CD4-positive, alpha-beta memory T cell (primary cell): ENCODE data around the gene WDR83. TPM values are rescaled to one million over a fixed set of nuclear protein-coding genes. Genes with fewer than 3 reads are reported as not detected.
A peak's percentile ranks its signal among the peaks of the same experiment; 100 is the strongest.
"Not testable (repeated sequence)": the region's sequence is repeated elsewhere in the genome, so short reads cannot be mapped to it uniquely, and the experiment has no call there.

Experiments used
- CTCF ChIA-PET: fragments of 350-600 bp; sonication (Branson Sonifier 250); formaldehyde crosslinking; loops from one replicate; lab custom pipeline; 2021; ENCODE audit warnings: inconsistent platforms; ENCODE audit not compliant: partially characterized antibody; lab: Charles Lee
- POLR2A ChIA-PET: fragments of 350-600 bp; sonication (Branson Sonifier 250); formaldehyde crosslinking; loops from one replicate; lab custom pipeline; 2021; ENCODE audit not compliant: partially characterized antibody; lab: Charles Lee
- DNase-seq, 5 donors: peaks; one replicate each; pipeline versions ENCODE4 v3.0.0 to v3.0.0-alpha.2; 2020 to 2022; ENCODE audit warnings: mixed read lengths in 1 of 5
- H3K27ac ChIP-seq: one replicate; pipeline ENCODE4 v1.7.0; 2013; ENCODE audit warnings: low read depth, low read length
- H3K27me3 ChIP-seq: 2 replicates; pipeline ENCODE4 v1.7.0; 2013; ENCODE audit warnings: mild to moderate bottlenecking, low read length, moderate library complexity; ENCODE audit not compliant: insufficient read depth
- H3K36me3 ChIP-seq: 2 replicates; pipeline ENCODE4 v1.7.0; 2013; ENCODE audit warnings: mild to moderate bottlenecking, low read length, moderate library complexity; ENCODE audit not compliant: insufficient read depth
- H3K4me1 ChIP-seq: 2 replicates; pipeline ENCODE4 v1.7.0; 2013; ENCODE audit warnings: mild to moderate bottlenecking, low read length, moderate library complexity; ENCODE audit not compliant: insufficient read depth
- H3K4me3 ChIP-seq, 2 donors: one replicate each; pipeline ENCODE4 v1.7.0; 2013; ENCODE audit warnings: low read length in 2 of 2, mild to moderate bottlenecking in 1 of 2
- H3K9me3 ChIP-seq, 2 donors: one replicate each; pipeline ENCODE4 v1.7.0; 2013; ENCODE audit warnings: low read length in 2 of 2, control low read depth in 1 of 2; ENCODE audit not compliant: control insufficient read depth in 1 of 2
- H3K27ac Mint-ChIP-seq, 7 donors: one replicate each; pipeline ENCODE4 v1.8.0; 2020 to 2021; ENCODE audit warnings: mixed read lengths in 7 of 7, mild to moderate bottlenecking in 6 of 7, inconsistent platforms in 3 of 7, moderate library complexity in 3 of 7
- H3K27me3 Mint-ChIP-seq, 2 donors: one replicate each; pipeline ENCODE4 v1.8.0; 2020 to 2021; ENCODE audit warnings: mixed read lengths in 2 of 2
- H3K36me3 Mint-ChIP-seq, 2 donors: one replicate each; pipeline ENCODE4 v1.8.0; 2020 to 2021; ENCODE audit warnings: mixed read lengths in 2 of 2, inconsistent platforms in 1 of 2, mild to moderate bottlenecking in 1 of 2
- H3K4me1 Mint-ChIP-seq, 4 donors: one replicate each; pipeline ENCODE4 v1.8.0; 2020 to 2021; ENCODE audit warnings: mixed read lengths in 4 of 4, mild to moderate bottlenecking in 1 of 4
- H3K4me3 Mint-ChIP-seq, 8 donors: one replicate each; pipeline ENCODE4 v1.8.0; 2020 to 2021; ENCODE audit warnings: mixed read lengths in 8 of 8, mild to moderate bottlenecking in 7 of 8, moderate library complexity in 6 of 8, inconsistent platforms in 3 of 8
- H3K9me3 Mint-ChIP-seq, 8 donors: one replicate each; pipeline ENCODE4 v1.8.0; 2020 to 2021; ENCODE audit warnings: mixed read lengths in 8 of 8, mild to moderate bottlenecking in 5 of 8, inconsistent platforms in 3 of 8, moderate library complexity in 1 of 8
- intact Hi-C: fragments of 100-400 bp; cut with micrococcal nuclease; formaldehyde crosslinking; loops from one replicate; pipeline ENCODE4 v1.15.1; 2023
- polyA plus RNA-seq, 2 donors: library from polyadenylated mRNA; unstranded; fragments of 300-500 nt; fragmentation: Illumina TruSeq; gene quantifications; one replicate each; pipeline ENCODE4 v1.2.3, GENCODE V29; 2021
- total RNA-seq, 2 experiments: library from RNA; stranded (reverse); gene quantifications; one replicate each; pipeline ENCODE4 v1.2.3, GENCODE V29; 2021

WDR83 gene
- total RNA-seq = 10 to 100 TPM; 18.3 to 19.3 TPM
- polyA plus RNA-seq = 10 to 100 TPM in 1 of 2 donors, 1 to 10 TPM in 1; 9.8 to 15.7 TPM

DNA sequence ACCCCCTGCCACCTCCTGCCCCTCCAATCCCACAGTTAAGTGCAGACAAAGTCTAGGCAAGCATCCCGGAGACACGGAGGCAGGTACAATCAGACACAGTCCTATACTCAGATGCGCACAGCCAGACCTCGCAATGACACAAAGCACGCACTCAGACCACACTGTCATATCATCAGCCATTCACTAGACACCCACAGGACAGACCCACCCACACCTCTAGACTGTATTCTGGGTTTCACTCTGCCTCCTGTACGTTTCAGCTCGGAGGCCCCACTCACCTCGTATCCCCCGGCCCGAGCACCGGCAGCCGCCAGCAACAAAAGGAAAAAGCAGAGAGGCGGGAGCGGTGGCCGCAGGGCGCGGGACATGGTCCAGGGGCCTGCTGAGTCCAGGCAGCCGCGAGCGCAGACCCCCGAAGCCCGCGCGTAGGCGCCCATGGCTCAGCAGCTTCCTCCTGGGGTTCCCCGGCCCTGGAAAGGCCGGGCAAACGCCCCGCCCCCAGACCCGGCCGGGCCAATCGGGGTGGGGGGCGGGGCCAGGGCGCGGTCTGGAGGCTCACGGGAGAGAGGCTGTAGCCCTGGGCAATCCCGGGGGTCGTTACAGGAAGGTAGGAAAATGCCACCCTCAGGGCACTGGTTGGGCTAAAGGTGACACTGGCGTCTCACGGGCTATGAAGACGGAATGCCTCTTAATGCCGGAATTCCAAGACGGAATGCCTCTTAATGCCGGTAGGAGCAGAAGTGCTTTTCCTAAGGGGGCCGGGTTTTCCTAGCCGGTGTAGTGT is at the start of gene WDR83, which contains the start of gene MAN2B1:
WDR83 (plus strand) TSS at position 543 of the 784 bp plus-strand sequence. CDS start 2,984 bp downstream, outside the sequence.
MAN2B1 (minus strand) TSS at position 478 of the 784 bp plus-strand sequence; CDS start at position 437, 41 bp downstream.
- intact Hi-C loops = loop anchor here (1.0 to 2.0 kb wide), 3 partner anchors 26 to 172 kb away; partner anchors contain the start of genes ZNF490 and ZNF791
- POLR2A ChIA-PET = interaction anchor here (0.5 to 2.5 kb wide), 13 partner anchors 10 to 171 kb away, joined by 3 to 11 read pairs (median 4); partner anchors contain the start of genes DHPS, GET3, JUNB and TRIR
- peak within 1 kb of the TSS; percentile 90 to 99 (median 97) for H3K27ac Mint-ChIP-seq
- Histone ChIP-seq H3K36me3 (peaks cover 26% of the 10 kb centered on the region), H3K4me1 (peaks cover 52% of the 10 kb centered on the region), H3K27ac (peak within 1 kb of the TSS; percentile 98), H3K9me3 (no peaks in the 10 kb centered on the region), H3K4me3 (peak within 1 kb of the TSS; percentile 65 to 91), H3K27me3 (no peaks in the 10 kb centered on the region)
- peak; percentile 73 to 81 (median 78) for DNase-seq
- CTCF ChIA-PET = interaction anchor here (1.0 to 1.5 kb wide), 4 partner anchors 10 to 102 kb away, joined by 3 to 4 read pairs (median 4); partner anchors contain the start of gene DHPS
- H3K36me3 Mint-ChIP-seq = peaks cover 8 to 35% of the 10 kb centered on the region in 2 donors
- no peaks in the 10 kb centered on the region for H3K9me3 Mint-ChIP-seq
- no peaks in the 10 kb centered on the region for H3K27me3 Mint-ChIP-seq
- peak within 1 kb of the TSS; percentile 91 to 99 (median 94) for H3K4me3 Mint-ChIP-seq
- H3K4me1 Mint-ChIP-seq = peaks cover 24 to 70% (median 46%) of the 10 kb centered on the region in 4 donors

- no peak for DNase-seq
- Histone ChIP-seq H3K9me3 (no peaks in the 10 kb centered on the region), H3K27ac (no peak overlapping the region), H3K36me3 (no peaks in the 10 kb centered on the region), H3K27me3 (no peaks in the 10 kb centered on the region), H3K4me1 (peaks cover 62% of the 10 kb centered on the region), H3K4me3 (no peak overlapping the region)
- CTCF ChIA-PET = interaction anchor here (0.6 to 1.4 kb wide), 3 partner anchors 14 to 1781 kb away, joined by 3 read pairs; partner anchors contain the start of gene TMED1
- POLR2A ChIA-PET = no interaction called here
- H3K27me3 Mint-ChIP-seq = no peaks in the 10 kb centered on the region
- H3K27ac Mint-ChIP-seq = no peak overlapping the region
- peaks cover 29 to 58% (median 41%) of the 10 kb centered on the region in 4 donors for H3K4me1 Mint-ChIP-seq
- no peak overlapping the region for H3K4me3 Mint-ChIP-seq
- intact Hi-C loops = no loop called here
- peaks cover 9 to 20% of the 10 kb centered on the region in 2 donors for H3K36me3 Mint-ChIP-seq
- no peaks in the 10 kb centered on the region for H3K9me3 Mint-ChIP-seq
Observed at GRCh38 chr19:12617646-12618045, 49.0 kb upstream of the WDR83 start.

DNA sequence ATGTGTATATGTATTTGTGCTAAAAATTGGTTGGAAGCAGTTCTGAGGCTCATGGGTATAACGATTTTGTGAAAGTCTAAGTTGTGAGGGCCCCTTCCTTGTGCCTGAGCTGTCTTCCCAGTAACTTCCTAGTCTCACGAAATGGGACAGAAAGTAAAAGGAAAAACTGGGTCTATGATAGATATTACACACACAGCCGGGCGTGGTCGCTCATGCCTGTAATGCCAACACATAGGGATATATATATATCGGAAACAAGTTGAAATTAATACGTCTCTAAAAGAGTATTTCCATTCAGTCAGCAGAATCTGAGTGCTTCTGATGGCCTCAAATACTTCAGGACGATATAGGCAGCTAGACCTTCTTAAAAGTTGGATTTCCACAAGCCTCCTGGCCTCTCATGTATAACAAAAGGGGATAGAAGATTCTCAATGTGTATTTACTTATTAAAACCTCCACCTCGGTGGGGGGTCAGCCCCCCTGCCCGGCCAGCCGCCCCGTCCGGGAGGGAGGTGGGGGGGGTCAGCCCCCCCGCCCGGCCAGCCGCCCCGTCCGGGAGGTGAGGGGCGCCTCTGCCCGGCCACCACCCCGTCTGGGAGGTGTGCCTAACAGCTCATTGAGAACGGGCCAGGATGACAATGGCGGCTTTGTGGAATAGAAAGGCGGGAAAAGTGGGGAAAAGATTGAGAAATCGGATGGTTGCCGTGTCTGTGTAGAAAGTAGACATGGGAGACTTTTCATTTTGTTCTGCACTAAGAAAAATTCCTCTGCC is 45.2 kb upstream of the WDR83 start:
- Mint-ChIP-seq H3K36me3 (peaks cover 16 to 19% of the 10 kb centered on the region in 2 donors), H3K4me1 (peaks cover 11 to 25% (median 19%) of the 10 kb centered on the region in 4 donors), H3K27ac (peak overlapping the region in 3 of 7 donors; percentile 22 to 48 (median 27))
- H3K27ac ChIP-seq, H3K9me3 ChIP-seq, POLR2A ChIA-PET, H3K4me3 ChIP-seq, H3K9me3 Mint-ChIP-seq, H3K4me3 Mint-ChIP-seq, H3K27me3 ChIP-seq, H3K27me3 Mint-ChIP-seq, intact Hi-C loops, H3K36me3 ChIP-seq, DNase-seq: not testable (repeated sequence)
- H3K4me1 ChIP-seq = peaks cover 25% of the 10 kb centered on the region
- CTCF ChIA-PET = interaction anchor here (1.2 kb wide), 1 partner anchor 18 kb away, joined by 5 read pairs; no protein-coding TSS in a partner anchor

- Mint-ChIP-seq H3K4me3 (no peak overlapping the region), H3K27ac (peak overlapping the region in 2 of 7 donors; percentile 23 to 48), H3K27me3 (no peaks in the 10 kb centered on the region), H3K36me3 (peaks cover 29 to 36% of the 10 kb centered on the region in 2 donors), H3K4me1 (peaks cover 9 to 16% (median 15%) of the 10 kb centered on the region in 4 donors), H3K9me3 (peaks cover 0 to 9% (median 3%) of the 10 kb centered on the region in 8 donors)
- Histone ChIP-seq H3K36me3 (peaks cover 18% of the 10 kb centered on the region), H3K4me1 (peaks cover 12% of the 10 kb centered on the region), H3K27me3 (no peaks in the 10 kb centered on the region), H3K27ac (no peak overlapping the region), H3K9me3 (peaks cover 3 to 4% of the 10 kb centered on the region in 2 donors), H3K4me3 (no peak overlapping the region)
- ChIA-PET CTCF (interaction anchor here (1.2 kb wide), 1 partner anchor 16 kb away, joined by 7 read pairs; no protein-coding TSS in a partner anchor), POLR2A (interaction anchor here (1.1 kb wide), 1 partner anchor 9 kb away, joined by 3 read pairs; no protein-coding TSS in a partner anchor)
- no peak for DNase-seq
- intact Hi-C loops = no loop called here
Observed at GRCh38 chr19:12623361-12624031, 43.1 kb upstream of the WDR83 start.

- Histone ChIP-seq H3K4me1 (no peaks in the 10 kb centered on the region), H3K9me3 (peaks cover 3 to 4% of the 10 kb centered on the region in 2 donors), H3K27me3 (no peaks in the 10 kb centered on the region), H3K36me3 (peaks cover 28% of the 10 kb centered on the region), H3K4me3 (no peak overlapping the region), H3K27ac (no peak overlapping the region)
- intact Hi-C loops = no loop called here
- Mint-ChIP-seq H3K27me3 (no peaks in the 10 kb centered on the region), H3K4me3 (no peak overlapping the region), H3K36me3 (peaks cover 42 to 49% of the 10 kb centered on the region in 2 donors), H3K4me1 (peaks cover 0 to 7% (median under 1%) of the 10 kb centered on the region in 4 donors), H3K9me3 (peaks cover 0 to 12% (median 4%) of the 10 kb centered on the region in 8 donors), H3K27ac (peak overlapping the region in 1 of 7 donors; percentile 75)
- POLR2A ChIA-PET = interaction anchor here (1.2 kb wide), 1 partner anchor 69 kb away, joined by 3 read pairs; the partner anchor contains the start of gene FBXW9
- no peak for DNase-seq
- CTCF ChIA-PET = interaction anchor here (1.2 kb wide), 1 partner anchor 13 kb away, joined by 3 read pairs; no protein-coding TSS in a partner anchor
Observed at GRCh38 chr19:12626958-12627357, 39.6 kb upstream of the WDR83 start.
